Mesenchymal stem cell (in vitro differentiated cells and primary cell): ENCODE data around the gene ATP8B2.
A peak's percentile ranks its signal among the peaks of the same experiment; 100 is the strongest.

ENCODE experiments used
- DNase-seq: peaks from one replicate; pipeline ENCODE4 v3.0.0-alpha.2; 2013
- H2AFZ ChIP-seq: one replicate; pipeline ENCODE4 v1.6.1; 2013; ENCODE audit warnings: low read depth, mild to moderate bottlenecking, control low read depth, inconsistent platforms, low read length, moderate library complexity
- H2AK5ac ChIP-seq: 2 replicates; pipeline ENCODE4 v1.6.1; 2013; ENCODE audit warnings: low read length, moderate library complexity, mild to moderate bottlenecking, inconsistent platforms; ENCODE audit not compliant: severe bottlenecking
- H2BK120ac ChIP-seq: one replicate; pipeline ENCODE4 v1.6.1; 2013; ENCODE audit warnings: low read depth, mild to moderate bottlenecking, inconsistent platforms, low read length, moderate library complexity
- H2BK12ac ChIP-seq, 2 experiments: one replicate each; pipeline ENCODE4 v1.6.1; 2013; ENCODE audit warnings: inconsistent platforms in 2 of 2, low read length in 2 of 2, mild to moderate bottlenecking in 2 of 2, moderate library complexity in 2 of 2, control low read depth in 1 of 2
- H2BK15ac ChIP-seq: one replicate; pipeline ENCODE4 v1.6.1; 2013; ENCODE audit warnings: mild to moderate bottlenecking, low read depth, inconsistent platforms; ENCODE audit not compliant: poor library complexity, severe bottlenecking
- H2BK5ac ChIP-seq: 2 replicates; pipeline ENCODE4 v1.6.1; 2013; ENCODE audit warnings: low read depth, mild to moderate bottlenecking, low read length, control low read depth, inconsistent platforms; ENCODE audit not compliant: poor library complexity, severe bottlenecking
- H3K14ac ChIP-seq, 2 experiments: one replicate each; pipeline ENCODE4 v1.6.1; 2013; ENCODE audit warnings: inconsistent platforms in 2 of 2, low read length in 2 of 2, control low read depth in 1 of 2, mild to moderate bottlenecking in 1 of 2, moderate library complexity in 1 of 2
- H3K18ac ChIP-seq, 2 experiments: one replicate each; pipeline ENCODE4 v1.6.1; 2013; ENCODE audit warnings: inconsistent platforms in 2 of 2, low read length in 2 of 2, control low read depth in 1 of 2, low read depth in 1 of 2, mild to moderate bottlenecking in 1 of 2
- H3K23ac ChIP-seq, 2 experiments: one replicate each; pipeline ENCODE4 v1.6.1; 2013; ENCODE audit warnings: inconsistent platforms in 2 of 2, low read length in 2 of 2, mild to moderate bottlenecking in 2 of 2, moderate library complexity in 2 of 2, control low read depth in 1 of 2
- H3K27ac ChIP-seq: 2 replicates; pipeline ENCODE4 v1.5.1; 2013; ENCODE audit warnings: mild to moderate bottlenecking, moderate library complexity, low read length, control low read depth, inconsistent platforms; ENCODE audit not compliant: poor library complexity, severe bottlenecking
- H3K27me3 ChIP-seq, 2 experiments: 2 replicates each; pipeline versions ENCODE4 v1.6.1 to v1.7.0; 2013; ENCODE audit warnings: low read length in 2 of 2, mild to moderate bottlenecking in 2 of 2, moderate library complexity in 2 of 2, control low read depth in 1 of 2, inconsistent platforms in 1 of 2; ENCODE audit not compliant: control insufficient read depth in 1 of 2, insufficient read depth in 1 of 2
- H3K36me3 ChIP-seq, 2 experiments: 2 replicates each; pipeline versions ENCODE4 v1.6.1 to v1.7.0; 2013; ENCODE audit warnings: low read length in 2 of 2, control low read depth in 1 of 2, inconsistent platforms in 1 of 2, low read depth in 1 of 2, mild to moderate bottlenecking in 1 of 2; ENCODE audit not compliant: insufficient read depth in 2 of 2, control insufficient read depth in 1 of 2
- H3K4ac ChIP-seq, 2 experiments: one replicate each; pipeline ENCODE4 v1.6.1; 2013; ENCODE audit warnings: inconsistent platforms in 2 of 2, low read length in 2 of 2, mild to moderate bottlenecking in 2 of 2, moderate library complexity in 2 of 2, control low read depth in 1 of 2, low read depth in 1 of 2
- H3K4me1 ChIP-seq: 2 replicates; pipeline ENCODE4 v1.6.1; 2013; ENCODE audit warnings: low read depth, low read length, control low read depth; ENCODE audit not compliant: control insufficient read depth, insufficient read depth
- H3K4me2 ChIP-seq: 2 replicates; pipeline ENCODE4 v1.6.1; 2013; ENCODE audit warnings: low read length, mild to moderate bottlenecking, inconsistent platforms; ENCODE audit not compliant: poor library complexity, severe bottlenecking
- H3K4me3 ChIP-seq, 2 experiments: 2 replicates each; pipeline versions ENCODE4 v1.5.1 to v1.7.0; 2013; ENCODE audit warnings: low read length in 2 of 2, mild to moderate bottlenecking in 2 of 2, control low read depth in 1 of 2, low read depth in 1 of 2; ENCODE audit not compliant: insufficient read depth in 1 of 2
- H3K79me1 ChIP-seq: replicated peaks from 2 replicates; pipeline ENCODE4 v1.6.1; 2013; ENCODE audit warnings: mild to moderate bottlenecking, control low read depth, low read length, inconsistent platforms; ENCODE audit not compliant: poor library complexity, severe bottlenecking
- H3K9ac ChIP-seq: 2 replicates; pipeline ENCODE4 v1.7.0; 2013; ENCODE audit warnings: mild to moderate bottlenecking, low read length, moderate library complexity
- H3K9me3 ChIP-seq: 2 replicates; pipeline ENCODE4 v1.7.0; 2013; ENCODE audit warnings: mild to moderate bottlenecking, low read length; ENCODE audit not compliant: control insufficient read depth
- H4K8ac ChIP-seq: one replicate; pipeline ENCODE4 v1.6.1; 2013; ENCODE audit warnings: inconsistent platforms, mild to moderate bottlenecking, low read length, moderate library complexity
- H4K91ac ChIP-seq: one replicate; pipeline ENCODE4 v1.6.1; 2013; ENCODE audit warnings: mild to moderate bottlenecking, low read length, inconsistent platforms
- WGBS: methylation state at CpG from one replicate; pipeline ENCODE4 v1.1.7; 2013; ENCODE audit warnings: mixed read lengths; 5-methylcytosine and 5-hydroxymethylcytosine counted together

ATP8B2 gene

GRCh38 chr1:154379301-154379700, 54.0 kb downstream of the ATP8B2 start:
- H3K4me1 ChIP-seq = no peaks in the 10 kb centered on the region
- no peak overlapping the region for H3K18ac ChIP-seq
- no peak overlapping the region for H3K9ac ChIP-seq
- no peak overlapping the region for H4K8ac ChIP-seq
- H2AK5ac ChIP-seq = no peak overlapping the region
- no peak overlapping the region for H2BK5ac ChIP-seq
- H3K36me3 ChIP-seq = no peaks in the 10 kb centered on the region
- H3K9me3 ChIP-seq = no peaks in the 10 kb centered on the region
- no peak overlapping the region for H3K4me3 ChIP-seq
- DNase-seq = no peak
- no peak overlapping the region for H3K4ac ChIP-seq
- no peak overlapping the region for H2AFZ ChIP-seq
- no peak overlapping the region for H4K91ac ChIP-seq
- no peak overlapping the region for H3K23ac ChIP-seq
- H3K27ac ChIP-seq = no peak overlapping the region
- H3K27me3 ChIP-seq = peaks cover 0 to 4% of the 10 kb centered on the region in 2 experiments
- no peak overlapping the region for H2BK12ac ChIP-seq
- 82% methylated on average over 16 of the region's 16 CpGs for WGBS
- no peak overlapping the region for H2BK15ac ChIP-seq
- H3K79me1 ChIP-seq = no peaks in the 10 kb centered on the region
- no peak overlapping the region for H3K4me2 ChIP-seq
- H2BK120ac ChIP-seq = no peak overlapping the region
- H3K14ac ChIP-seq = peak overlapping the region in 1 of 2 experiments; percentile 55

GRCh38 chr1:154384650-154385489, 59.5 kb downstream of the ATP8B2 start:
- Histone ChIP-seq H2AK5ac (no peak overlapping the region), H3K4me2 (no peak overlapping the region), H3K36me3 (no peaks in the 10 kb centered on the region), H4K91ac (no peak overlapping the region), H2AFZ (no peak overlapping the region), H2BK12ac (no peak overlapping the region), H3K4me1 (no peaks in the 10 kb centered on the region), H3K27ac (no peak overlapping the region), H3K9ac (no peak overlapping the region), H3K23ac (no peak overlapping the region), H3K79me1 (no peaks in the 10 kb centered on the region), H3K4ac (no peak overlapping the region), H3K27me3 (peaks cover 0 to 4% of the 10 kb centered on the region in 2 experiments), H3K18ac (no peak overlapping the region), H3K4me3 (no peak overlapping the region), H3K14ac (no peak overlapping the region), H2BK120ac (no peak overlapping the region), H2BK15ac (no peak overlapping the region), H4K8ac (no peak overlapping the region), H2BK5ac (no peak overlapping the region), H3K9me3 (no peaks in the 10 kb centered on the region)
- no peak for DNase-seq
- 85% methylated on average over 4 of the region's 8 CpGs for WGBS

DNA sequence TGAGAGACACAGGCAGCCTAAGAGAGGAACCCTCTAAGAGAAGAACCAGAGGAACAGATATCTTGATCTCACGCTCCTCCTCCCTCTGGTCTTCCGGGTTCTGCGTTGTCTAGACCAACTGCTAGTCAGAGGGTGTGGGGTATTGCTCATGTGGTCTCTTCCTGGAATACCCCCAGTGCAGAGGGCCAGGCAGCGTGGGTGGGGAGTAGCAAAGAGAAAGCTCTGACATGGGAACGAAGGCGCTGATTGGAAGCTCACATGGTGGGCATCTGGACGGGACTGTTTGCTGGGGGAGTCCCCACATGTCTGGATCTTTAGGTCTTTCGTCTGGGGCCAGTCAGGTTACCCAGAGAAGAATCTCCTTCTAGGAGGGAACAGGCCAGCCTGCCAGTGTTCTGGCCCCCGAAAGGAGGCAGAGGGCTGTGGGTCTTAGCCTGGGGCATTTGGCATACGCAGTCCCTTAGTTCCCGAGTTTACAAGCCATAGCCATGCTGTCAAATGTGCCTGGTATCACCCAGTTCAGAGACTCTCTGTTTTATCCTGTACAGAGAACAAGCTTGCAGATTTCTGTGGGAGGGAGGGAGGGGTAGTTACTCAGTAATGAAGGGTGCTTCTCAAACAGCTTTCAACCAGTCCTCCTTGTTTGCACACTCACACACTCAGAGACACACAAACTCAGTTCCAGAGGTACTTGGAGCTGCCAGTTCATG, 61.5 kb downstream of the ATP8B2 start:
- Histone ChIP-seq H3K4ac (no peak overlapping the region), H2BK12ac (no peak overlapping the region), H4K91ac (no peak overlapping the region), H3K4me3 (no peak overlapping the region), H3K9me3 (no peaks in the 10 kb centered on the region), H3K79me1 (no peaks in the 10 kb centered on the region), H3K27ac (no peak overlapping the region), H2BK15ac (no peak overlapping the region), H3K36me3 (no peaks in the 10 kb centered on the region), H2AFZ (no peak overlapping the region), H2AK5ac (no peak overlapping the region), H2BK5ac (no peak overlapping the region), H3K9ac (peak overlapping the region; percentile 66), H3K27me3 (peaks cover 0 to 6% of the 10 kb centered on the region in 2 experiments), H4K8ac (no peak overlapping the region), H2BK120ac (no peak overlapping the region), H3K4me1 (no peaks in the 10 kb centered on the region), H3K4me2 (no peak overlapping the region), H3K14ac (no peak overlapping the region), H3K18ac (no peak overlapping the region), H3K23ac (no peak overlapping the region)
- 88% methylated on average over 11 of the region's 11 CpGs for WGBS
- DNase-seq = no peak

DNA sequence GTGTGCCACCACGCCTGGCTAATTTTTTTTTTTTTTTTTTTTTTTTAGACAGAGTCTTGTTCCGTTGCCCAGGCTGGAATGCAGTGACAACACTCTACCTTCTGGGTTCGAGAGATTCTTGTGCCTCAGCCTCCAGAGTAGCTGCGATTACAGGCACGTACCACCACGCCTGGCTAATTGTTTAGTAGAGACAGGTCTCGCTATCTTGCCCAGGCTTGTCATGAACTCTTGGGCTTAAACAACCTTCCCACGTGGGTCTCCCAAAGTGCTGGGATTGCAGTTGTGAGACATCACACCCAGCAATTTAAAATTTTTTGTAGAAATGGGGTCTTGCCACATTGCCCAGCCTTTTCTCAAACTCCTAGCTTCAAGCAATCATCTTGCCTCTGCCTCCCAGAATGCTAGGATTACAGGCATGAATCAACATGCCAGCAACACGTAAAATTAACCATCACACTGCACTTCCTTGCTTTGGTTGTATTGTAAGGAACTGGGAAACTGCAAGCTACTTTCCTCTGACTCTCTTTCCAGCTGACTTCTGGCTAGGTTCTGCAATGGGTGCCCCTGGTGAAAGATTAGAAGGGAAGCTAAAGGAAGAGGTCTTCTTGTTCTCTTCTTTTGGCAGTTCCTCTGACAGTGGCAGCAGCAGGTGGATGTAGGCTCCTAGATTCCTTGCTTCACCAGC, 65.9 kb downstream of the ATP8B2 start:
- 91% methylated on average over 8 of the region's 9 CpGs for WGBS
- no peak overlapping the region for H3K14ac ChIP-seq
- no peak overlapping the region for H3K9ac ChIP-seq
- no peak overlapping the region for H2BK12ac ChIP-seq
- no peak overlapping the region for H3K4me2 ChIP-seq
- no peak overlapping the region for H3K4me3 ChIP-seq
- H2AFZ ChIP-seq = no peak overlapping the region
- no peak overlapping the region for H3K27ac ChIP-seq
- H3K27me3 ChIP-seq = peaks cover 0 to 2% of the 10 kb centered on the region in 2 experiments
- H3K18ac ChIP-seq = no peak overlapping the region
- H2AK5ac ChIP-seq = no peak overlapping the region
- DNase-seq = no peak
- H3K4me1 ChIP-seq = no peaks in the 10 kb centered on the region
- H3K23ac ChIP-seq = no peak overlapping the region
- no peaks in the 10 kb centered on the region for H3K79me1 ChIP-seq
- H4K91ac ChIP-seq = no peak overlapping the region
- no peak overlapping the region for H4K8ac ChIP-seq
- no peak overlapping the region for H2BK120ac ChIP-seq
- H2BK5ac ChIP-seq = no peak overlapping the region
- H2BK15ac ChIP-seq = no peak overlapping the region
- H3K4ac ChIP-seq = no peak overlapping the region
- H3K36me3 ChIP-seq = no peaks in the 10 kb centered on the region
- no peaks in the 10 kb centered on the region for H3K9me3 ChIP-seq
